ENCODE measurements around the gene SLC66A2.

GRCh38 chr18:79871026-79871390, 80.4 kb downstream of the SLC66A2 start:
- no peak for TF ChIP-seq POLR2A (IDR thresholded peaks at IDR 0.05)
- TF ChIP-seq CTCF (IDR thresholded peaks at IDR 0.05): no peak
